GM19099 (cell line): ENCODE measurements around the gene CTNNA3.

Experiments
- POLR2A ChIP-seq: IDR thresholded peaks from 3 replicates; pipeline ENCODE4 v1.6.1; 2011; ENCODE audit warnings: low read depth; ENCODE audit not compliant: insufficient read length; ENCODE audit errors: extremely low read depth

Gene CTNNA3

DNA sequence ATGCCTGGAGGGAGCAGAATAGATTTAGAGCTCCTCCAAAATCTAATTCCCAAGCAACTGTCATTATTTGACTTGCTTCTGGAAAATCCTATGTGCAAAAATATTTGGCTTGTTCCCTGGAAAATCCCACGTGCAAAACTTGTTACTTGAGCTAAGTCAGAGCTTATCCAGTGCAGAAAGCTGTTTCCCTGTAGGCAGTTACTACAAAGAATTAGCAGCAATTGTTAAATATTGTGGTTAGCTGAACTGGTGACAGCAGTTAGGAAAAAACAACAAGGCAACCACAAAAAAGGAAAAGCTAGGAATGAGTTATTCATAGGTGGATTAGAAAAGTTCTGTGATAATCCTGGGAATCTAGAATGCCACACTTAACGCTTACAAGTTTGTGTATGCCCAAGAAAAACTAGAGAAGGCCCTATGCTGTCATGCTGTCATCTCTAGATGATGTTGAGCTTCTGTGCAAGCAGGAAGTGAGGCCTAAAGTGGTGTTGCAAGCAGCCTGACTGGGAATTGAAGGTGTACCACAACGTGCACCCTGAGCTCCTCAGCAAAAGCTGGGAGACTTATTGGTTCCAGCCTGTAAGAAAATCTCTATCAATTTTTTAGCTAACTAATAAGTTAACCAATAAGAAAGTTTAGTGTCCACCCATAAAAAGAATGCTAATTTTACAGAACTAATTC is 1508.8 kb downstream of the CTNNA3 start:
- TF ChIP-seq POLR2A = no peak

DNA sequence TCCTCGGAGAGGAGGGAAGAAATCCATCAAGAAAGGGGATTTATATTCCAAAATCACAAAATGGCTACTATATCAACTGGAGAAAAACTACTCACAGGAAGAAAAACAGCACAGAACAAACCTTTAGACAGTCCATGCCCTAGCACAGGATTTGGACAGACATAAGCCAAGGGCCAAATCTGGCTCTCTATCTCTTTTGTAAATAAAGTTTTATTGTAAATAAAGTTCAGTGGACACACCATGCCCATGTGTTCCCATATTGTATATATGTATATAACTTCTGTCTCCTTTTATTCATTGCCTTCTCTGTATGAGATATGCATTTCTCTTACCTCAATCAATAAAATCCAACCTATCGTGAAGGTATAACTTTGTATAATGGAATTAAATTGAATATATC is 1513.0 kb downstream of the CTNNA3 start:
- no peak for TF ChIP-seq POLR2A

DNA sequence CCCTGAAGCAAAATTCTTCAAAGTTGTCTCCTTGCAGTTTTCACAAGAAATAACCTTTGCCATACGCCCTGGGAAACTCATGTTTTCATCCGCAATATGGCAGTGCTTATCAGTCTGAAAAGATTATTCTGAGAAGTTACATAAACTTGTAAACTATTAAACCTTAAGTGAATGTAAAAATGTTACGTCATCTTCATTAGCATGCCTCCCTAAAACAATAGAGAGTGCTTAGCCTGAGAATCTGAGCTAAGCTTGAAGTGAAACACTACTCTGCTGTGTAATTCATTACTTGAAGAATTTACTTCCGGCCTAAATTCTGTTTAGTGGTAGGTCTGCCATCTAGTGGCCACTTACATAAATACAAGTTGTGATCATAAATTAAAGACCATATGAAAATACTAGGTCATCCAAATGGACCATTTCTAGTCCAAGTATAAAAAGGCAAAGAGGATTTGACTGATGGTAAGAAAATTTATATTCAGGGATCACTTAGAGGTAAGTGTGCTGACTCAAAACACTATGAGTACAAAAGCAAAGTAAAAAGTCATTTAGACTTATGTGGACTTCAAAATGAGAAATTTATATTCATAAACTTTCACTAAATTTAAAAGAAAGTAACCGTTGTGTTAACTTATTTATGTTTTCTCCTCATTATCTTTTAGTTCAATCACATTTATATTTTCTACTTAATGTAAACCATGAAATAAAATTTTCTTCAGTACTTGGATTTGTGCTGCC is 1515.2 kb downstream of the CTNNA3 start:
- no peak for TF ChIP-seq POLR2A

DNA sequence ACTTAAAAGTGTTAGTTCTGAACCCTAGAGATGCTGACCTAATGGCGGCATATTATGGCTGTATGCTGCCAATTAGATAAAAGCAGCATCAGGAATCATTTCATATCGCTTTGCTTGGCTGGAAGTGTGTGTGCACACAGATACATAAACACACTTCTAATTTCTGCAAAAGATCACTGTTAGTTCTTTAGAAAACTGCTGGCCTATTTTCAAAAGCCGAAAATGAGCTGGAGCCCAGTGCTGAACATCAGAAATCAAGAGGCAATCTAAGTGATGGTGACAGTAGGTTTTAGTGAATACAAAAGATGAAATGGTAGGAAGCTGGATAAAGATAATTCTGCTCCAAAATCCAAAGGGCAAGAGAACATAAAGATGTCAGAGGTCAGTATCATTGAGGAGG is 1516.0 kb downstream of the CTNNA3 start:
- no peak for TF ChIP-seq POLR2A

DNA sequence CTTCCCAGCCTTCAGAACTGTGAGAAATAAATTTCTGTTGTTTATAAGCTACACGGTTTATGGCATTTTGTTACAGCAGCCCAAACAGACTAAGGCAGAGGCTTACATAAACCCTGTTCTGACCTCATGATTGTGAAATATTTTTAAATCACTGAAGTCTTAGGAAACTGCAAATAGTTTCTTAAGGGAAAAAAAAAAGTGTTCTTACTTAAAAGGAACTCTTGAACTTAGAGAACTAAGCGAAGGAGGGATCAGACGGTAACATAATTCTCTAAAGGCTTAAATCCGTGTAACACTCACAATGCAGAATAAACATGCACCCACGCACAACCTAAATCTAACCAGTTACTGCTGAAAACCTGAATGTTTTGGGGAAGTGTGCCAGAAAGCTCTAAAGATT is 1519.2 kb downstream of the CTNNA3 start:
- no peak for TF ChIP-seq POLR2A

DNA sequence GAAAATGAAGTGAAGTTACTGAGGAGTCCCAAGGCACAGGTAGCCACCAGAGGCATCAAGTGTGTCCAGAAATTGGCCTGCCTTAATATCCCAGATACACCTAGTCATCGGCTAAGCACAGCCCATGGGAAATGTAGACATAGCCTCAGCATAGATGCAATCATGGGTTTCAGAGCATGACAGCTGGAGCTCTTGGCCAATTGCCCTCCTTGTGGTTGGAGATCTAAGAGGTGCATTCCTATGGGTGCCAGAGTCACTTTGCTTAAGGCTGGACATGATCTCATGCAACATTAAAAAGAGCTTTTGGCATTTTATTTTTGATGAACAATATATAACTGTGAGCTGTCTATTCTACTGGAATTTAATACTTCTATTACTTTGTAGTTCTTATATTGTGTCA is 1528.2 kb downstream of the CTNNA3 start:
- TF ChIP-seq POLR2A = no peak

DNA sequence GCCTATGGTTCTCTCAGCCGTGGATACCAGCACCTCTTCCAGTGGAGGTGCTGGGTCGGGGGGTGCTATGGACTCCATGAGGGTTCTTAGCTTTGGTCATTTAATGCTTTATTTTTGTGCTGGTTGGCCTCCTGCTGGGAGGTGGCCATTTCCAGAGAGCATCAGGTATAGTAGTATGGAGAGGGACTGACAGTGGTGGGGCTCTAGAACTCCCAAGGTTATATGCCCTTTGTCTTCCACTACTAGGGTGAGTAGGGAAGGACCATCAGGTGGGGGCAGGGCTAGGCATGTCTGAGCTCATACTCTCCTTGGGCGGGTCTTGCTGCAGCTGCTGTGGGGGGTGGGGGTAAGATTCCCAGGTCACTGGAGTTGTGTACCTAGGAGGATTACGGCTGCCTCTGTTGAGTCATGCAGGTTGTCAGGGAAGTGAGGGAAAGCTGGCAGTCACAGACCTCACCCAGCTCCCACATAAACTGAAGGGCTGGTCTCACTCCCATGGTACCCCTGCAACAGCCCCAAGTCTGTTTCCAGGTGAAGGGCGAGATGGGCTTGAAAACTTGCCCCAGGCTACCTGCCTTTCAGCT is 1533.3 kb downstream of the CTNNA3 start:
- no peak for TF ChIP-seq POLR2A

DNA sequence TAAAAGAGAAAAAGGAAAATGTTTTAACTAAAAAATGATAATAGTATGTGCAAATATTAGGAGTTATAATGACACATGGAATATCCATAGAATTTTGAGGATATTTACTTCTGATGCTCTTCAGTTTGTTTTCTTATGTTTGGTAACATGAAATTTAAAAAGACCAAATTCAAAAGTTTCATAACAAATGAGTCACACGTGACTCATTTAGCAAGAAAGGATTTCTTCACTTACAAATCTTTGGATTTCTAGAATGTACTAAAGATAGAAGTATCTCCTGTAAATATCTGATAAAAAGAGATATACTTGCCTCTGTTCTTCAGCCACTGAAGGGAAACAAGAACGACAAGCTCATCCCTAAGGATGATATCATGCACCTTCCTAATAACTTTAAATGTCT is 1544.6 kb downstream of the CTNNA3 start:
- no peak for TF ChIP-seq POLR2A

DNA sequence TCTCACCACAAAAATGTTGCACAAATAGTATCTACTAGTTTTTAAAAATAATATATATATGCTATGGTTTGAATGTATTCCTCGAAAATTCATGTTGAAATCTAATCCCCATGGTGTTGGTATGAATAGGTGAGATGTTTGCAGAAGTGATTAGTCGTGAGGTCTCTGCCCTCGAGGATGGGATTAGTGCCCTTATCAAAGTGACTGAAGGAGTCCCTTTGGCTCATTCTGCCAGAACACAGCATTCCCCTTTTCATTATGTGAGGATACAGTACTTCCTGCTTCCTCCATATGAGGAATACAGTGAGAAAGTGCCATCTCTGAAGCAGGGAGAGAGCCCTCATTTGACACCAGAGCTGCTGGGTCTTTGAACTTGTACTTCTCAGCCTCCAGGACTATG is 1547.7 kb downstream of the CTNNA3 start:
- TF ChIP-seq POLR2A = no peak

DNA sequence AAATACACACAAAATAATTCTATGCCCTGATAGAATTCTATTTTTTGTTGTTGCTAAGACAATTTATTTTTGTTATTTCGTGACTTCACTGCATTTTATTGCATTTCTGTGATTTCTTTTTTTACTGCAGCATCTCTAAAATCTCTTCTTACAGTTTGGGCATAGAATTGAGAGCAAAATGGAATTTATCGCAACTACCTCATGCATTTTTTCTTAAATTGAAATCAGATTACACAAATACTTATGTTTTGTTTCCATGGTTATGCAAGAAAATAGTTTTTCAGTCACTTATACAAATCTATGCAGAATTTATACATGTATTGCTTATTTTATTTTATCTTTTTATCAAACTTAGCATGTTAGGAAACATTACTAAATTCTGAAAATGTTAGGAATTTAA is 1552.0 kb downstream of the CTNNA3 start:
- TF ChIP-seq POLR2A = no peak

DNA sequence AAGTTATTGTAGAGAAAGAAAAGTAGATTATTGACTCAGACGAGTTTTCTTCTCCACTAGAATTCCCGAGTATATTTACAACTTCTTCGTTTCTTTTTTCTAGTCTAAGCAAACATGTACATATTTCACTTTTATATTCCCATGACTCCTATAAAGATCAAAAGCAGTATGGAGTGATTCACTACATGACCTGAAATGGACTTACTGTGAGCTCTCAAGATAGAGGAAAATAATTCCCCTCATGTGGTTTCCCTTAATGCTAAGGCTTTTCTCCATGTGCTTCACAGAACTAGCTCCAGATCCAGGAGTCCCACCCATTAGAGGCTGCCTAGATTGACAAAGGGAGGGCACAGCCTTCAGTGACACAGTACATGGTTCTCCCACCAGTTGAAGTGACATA is 1593.2 kb downstream of the CTNNA3 start:
- TF ChIP-seq POLR2A = no peak

DNA sequence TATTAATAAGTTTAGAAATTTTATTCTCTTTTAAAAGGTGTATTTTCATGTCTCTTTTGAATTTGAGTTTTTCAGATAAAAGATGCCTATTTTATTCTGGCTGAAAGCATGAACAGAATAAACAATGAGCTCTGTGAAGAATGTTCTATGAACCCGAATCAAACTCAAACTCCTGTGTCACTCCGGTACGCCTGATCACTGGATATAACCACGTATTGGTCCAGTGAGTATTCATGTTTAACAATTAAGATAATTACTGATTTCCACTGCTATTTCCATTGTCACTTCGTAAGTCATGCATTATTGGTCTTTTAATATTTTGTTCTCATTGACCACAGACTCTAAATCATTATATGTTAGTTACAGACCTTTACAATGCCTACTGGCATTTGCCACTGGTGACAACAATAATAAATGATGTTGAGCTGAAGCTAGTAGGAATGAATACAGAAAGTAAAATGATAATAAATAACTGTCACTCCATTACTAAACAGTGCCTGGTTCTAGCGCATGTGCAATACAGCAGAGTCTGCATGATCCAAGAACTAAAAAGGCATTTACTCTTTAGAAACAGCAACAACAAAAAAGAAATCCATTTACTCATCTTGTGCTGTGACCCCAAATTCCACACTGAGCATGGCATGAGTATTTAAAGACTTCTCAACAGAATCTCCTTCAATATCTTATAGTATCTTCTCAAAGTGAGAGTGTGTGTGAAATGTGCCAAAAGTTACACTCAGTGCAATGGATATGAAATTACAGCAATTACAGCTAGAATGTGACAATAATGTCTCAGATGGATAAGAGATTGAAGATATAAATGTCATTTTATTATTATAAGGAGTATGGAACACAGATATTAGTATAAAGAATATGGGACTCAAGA is 1597.2 kb downstream of the CTNNA3 start:
- TF ChIP-seq POLR2A = no peak

DNA sequence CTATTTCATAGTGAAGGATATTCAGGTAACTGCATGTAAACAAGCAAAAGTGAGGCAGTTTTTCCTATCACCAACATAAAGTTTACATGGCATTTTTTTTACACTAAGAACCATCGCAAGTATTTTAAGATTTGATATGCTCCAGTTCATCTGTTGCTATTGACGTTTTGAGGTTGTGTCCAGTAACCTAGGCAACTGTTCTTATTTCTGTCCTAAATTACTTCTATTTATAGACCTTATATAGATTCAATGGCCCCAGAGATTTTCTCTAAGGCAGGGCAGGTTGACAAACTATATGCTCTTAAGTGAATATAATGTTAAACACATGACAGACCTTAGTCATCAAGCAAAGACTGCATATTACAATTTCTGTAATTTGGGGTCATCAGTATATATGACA is 1600.4 kb downstream of the CTNNA3 start:
- no peak for TF ChIP-seq POLR2A

DNA sequence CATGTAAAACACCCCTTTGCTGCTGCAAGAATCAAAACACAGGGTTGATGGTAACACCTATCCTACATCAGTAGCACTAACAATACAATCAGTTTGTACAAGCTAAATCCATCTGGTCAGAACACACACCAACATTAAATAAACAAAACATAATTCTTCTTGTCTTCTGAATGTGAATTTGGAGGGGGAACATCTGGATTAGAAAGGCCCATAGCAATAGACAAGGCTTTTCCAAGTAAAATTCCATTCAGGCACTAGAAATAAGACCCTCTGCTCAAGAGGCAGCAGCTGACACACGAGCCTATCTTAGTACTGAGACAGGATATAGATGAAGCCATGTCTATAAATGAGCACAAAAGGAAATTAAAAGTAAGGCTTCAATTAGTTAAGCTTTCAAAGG is 1610.1 kb downstream of the CTNNA3 start:
- TF ChIP-seq POLR2A = no peak

DNA sequence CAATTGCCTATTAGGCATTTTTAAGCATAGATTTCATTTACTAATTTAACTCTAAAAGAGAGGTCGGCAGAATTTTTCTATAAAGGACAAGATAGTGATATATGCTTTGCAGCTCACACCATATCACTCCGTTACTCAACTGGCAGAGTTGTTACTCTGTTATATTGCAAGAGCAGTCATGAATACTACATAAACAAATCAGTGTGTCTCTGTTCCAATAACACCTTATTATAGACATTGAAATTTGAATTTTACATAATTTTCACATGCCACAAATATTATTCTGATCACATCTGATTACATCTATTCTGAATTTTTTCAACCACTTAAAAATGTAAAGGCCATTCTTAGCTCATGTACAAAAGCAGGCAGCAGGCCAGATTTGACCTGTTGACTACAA is 1624.1 kb downstream of the CTNNA3 start:
- no peak for TF ChIP-seq POLR2A
